Bronchial epithelial cell (primary cell): ENCODE measurements around the gene FUBP3. TPM values are rescaled to one million over a fixed set of nuclear protein-coding genes. Genes with fewer than 3 reads are reported as not detected.

Experiments
- DNase-seq: peaks from one replicate; pipeline ENCODE4 v3.0.0-alpha.2; 2010; ENCODE audit warnings: low read depth
- FAIRE-seq: peaks from 2 replicates; lab custom pipeline; 2011; peaks lifted over from hg19 to GRCh38; lab: Jason Lieb, UNC
- H3K27me3 ChIP-seq: 2 replicates; pipeline ENCODE4 v1.5.1; 2011; ENCODE audit warnings: low read length; ENCODE audit not compliant: control insufficient read depth, insufficient read depth
- H3K36me3 ChIP-seq: 2 replicates; pipeline ENCODE4 v1.5.1; 2011; ENCODE audit warnings: low read length; ENCODE audit not compliant: control insufficient read depth, insufficient read depth
- H3K4me3 ChIP-seq: 2 replicates; pipeline ENCODE4 v1.5.1; 2011; ENCODE audit warnings: mild to moderate bottlenecking, low read depth, low read length, control low read depth
- CTCF ChIP-seq: IDR thresholded peaks from 2 replicates; pipeline ENCODE4 v1.5.1; 2011; ENCODE audit warnings: mild to moderate bottlenecking, moderate library complexity, low read length, control low read depth, inconsistent platforms; ENCODE audit not compliant: insufficient read depth, severe bottlenecking
- total RNA-seq: library from RNA; depleted of rRNA; stranded (reverse); fragments of >200 nt; gene quantifications from 2 replicates; pipeline ENCODE4 v1.2.1, GENCODE V29; 2014

The FUBP3 gene
- total RNA-seq, 1 donor from 2014 or later, result 45.8 TPM

DNA sequence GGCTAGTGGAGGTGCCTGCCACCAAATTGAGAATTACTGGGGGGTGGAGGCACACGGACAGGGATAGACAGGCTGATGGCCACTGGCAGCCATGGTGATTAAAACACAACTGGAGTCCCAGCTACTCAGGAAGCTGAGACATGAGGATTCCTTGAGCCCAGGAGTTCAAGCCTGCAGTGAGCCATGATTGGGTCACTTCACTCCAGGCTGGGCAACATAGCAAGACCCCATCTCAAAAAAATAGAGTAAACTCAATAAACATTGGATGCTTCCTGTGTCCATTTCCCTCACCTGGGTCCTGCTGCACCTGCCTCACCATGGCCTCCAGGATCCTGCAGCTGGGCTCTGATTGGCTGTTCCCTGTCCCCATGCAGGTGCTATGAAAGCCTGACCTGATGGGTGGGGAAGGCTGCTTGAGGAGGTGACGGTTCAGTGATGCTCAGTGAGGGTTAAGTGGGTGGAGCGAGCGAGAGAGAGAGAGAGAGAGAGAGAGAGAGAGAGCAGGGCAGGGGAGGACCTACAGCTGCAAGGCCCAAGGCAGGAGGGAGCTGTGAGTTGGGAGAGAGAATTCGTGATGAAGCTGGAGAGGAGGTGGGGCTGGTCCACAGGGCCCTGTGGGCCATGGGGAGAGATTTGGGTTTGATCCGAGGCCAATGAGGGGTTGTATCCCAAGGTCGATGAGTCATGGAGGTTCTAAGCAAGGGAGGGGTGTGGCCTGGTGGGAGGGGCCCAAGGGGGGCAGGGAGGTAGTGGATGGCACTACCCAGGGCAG lies 36.7 kb upstream of the FUBP3 start:
- H3K27me3 ChIP-seq, result peaks cover 1% of the 10 kb centered on the region
- no peak for TF ChIP-seq CTCF
- FAIRE-seq, result no peak
- H3K36me3 ChIP-seq, result no peaks in the 10 kb centered on the region
- no peak overlapping the region for H3K4me3 ChIP-seq
- peak; percentile 17 for DNase-seq

DNA sequence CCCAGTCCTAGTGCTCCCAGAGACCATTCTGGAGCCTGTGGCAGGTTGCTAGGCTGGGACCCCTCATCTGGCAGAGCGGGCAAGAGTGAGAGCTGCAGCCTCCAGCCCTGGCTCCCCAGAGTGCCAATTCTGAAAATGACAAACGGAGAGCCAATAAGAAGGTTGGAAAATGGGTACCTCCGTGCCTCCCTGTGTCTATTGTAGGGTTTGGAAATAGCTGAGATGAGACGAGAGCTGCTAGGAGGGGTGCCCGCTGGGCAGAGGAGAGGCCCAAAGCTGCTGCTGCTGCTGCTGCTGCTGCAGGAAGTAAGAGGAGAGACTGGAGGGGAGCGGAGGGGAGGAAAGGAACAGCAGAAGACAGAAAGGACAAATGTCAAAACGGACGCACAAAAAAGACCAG lies 36.0 kb upstream of the FUBP3 start:
- no peak for DNase-seq
- Histone ChIP-seq H3K36me3 (no peaks in the 10 kb centered on the region), H3K4me3 (no peak overlapping the region), H3K27me3 (peaks cover 1% of the 10 kb centered on the region)
- TF ChIP-seq CTCF, result no peak
- no peak for FAIRE-seq

GRCh38 chr9:130543859-130544258 lies 35.5 kb upstream of the FUBP3 start:
- Histone ChIP-seq H3K27me3 (peaks cover 1% of the 10 kb centered on the region), H3K36me3 (no peaks in the 10 kb centered on the region), H3K4me3 (no peak overlapping the region)
- TF ChIP-seq CTCF, result no peak
- FAIRE-seq (no peak), DNase-seq (no peak)

- no peak for TF ChIP-seq CTCF
These were observed 35.0 kb upstream of the FUBP3 start for GRCh38 chr9:130544364-130544763.

DNA sequence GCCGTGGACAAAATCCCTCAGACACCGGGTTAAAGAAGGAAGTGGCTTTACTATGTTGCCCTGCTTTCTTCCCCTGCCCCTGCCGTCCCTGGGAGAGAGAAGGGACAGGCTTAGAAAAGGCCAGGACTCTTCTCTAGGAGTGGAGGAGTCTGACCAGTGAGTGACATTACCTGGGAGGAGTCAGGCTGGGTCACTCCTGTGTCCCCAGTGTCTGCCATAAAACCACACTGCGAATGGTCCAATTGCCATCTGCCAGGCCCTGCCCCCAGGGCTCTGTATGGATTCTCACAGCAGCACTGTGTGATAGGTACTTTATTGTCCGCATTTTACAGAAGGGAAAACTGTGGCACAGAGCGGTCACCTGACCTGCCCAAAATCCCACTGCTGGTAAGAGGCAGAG lies 31.3 kb upstream of the FUBP3 start:
- DNase-seq (no peak), FAIRE-seq (no peak)
- H3K36me3 ChIP-seq, result no peaks in the 10 kb centered on the region
- no peak overlapping the region for H3K4me3 ChIP-seq
- peaks cover 1% of the 10 kb centered on the region for H3K27me3 ChIP-seq
- no peak for TF ChIP-seq CTCF

More at GRCh38 chr9:130544364-130544763, 35.0 kb upstream of the FUBP3 start:
- FAIRE-seq (no peak), DNase-seq (no peak)
- Histone ChIP-seq H3K4me3 (no peak overlapping the region), H3K27me3 (peaks cover 1% of the 10 kb centered on the region), H3K36me3 (no peaks in the 10 kb centered on the region)
